Smooth muscle cell (in vitro differentiated cells): Measurements from ENCODE around the gene ZNF583. TPM values are rescaled to one million over a fixed set of nuclear protein-coding genes. Genes with fewer than 3 reads are reported as not detected.

Experiments used
- DNase-seq: peaks from one replicate; lab custom pipeline; 2025; ENCODE audit not compliant: unreplicated experiment; lab: John Stamatoyannopoulos, UW
- H2AFZ ChIP-seq: fragments of 200-600 bp; sonication (generic); 2 replicates; pipeline ENCODE4 v1.6.0; 2016; ENCODE audit warnings: antibody characterized with exemption, low read depth, mild to moderate bottlenecking
- H3F3A ChIP-seq: fragments of 200-600 bp; sonication (generic); 2 replicates; pipeline ENCODE4 v1.6.0; 2017; ENCODE audit warnings: antibody characterized with exemption, low read depth
- H3K27ac ChIP-seq: fragments of 200-600 bp; sonication (generic); 2 replicates; pipeline ENCODE4 v1.5.1; 2016; ENCODE audit warnings: low read depth, mild to moderate bottlenecking
- H3K27me3 ChIP-seq: fragments of 200-600 bp; sonication (generic); 2 replicates; pipeline ENCODE4 v1.6.1; 2016; ENCODE audit warnings: low read depth, mild to moderate bottlenecking
- H3K36me3 ChIP-seq: fragments of 200-600 bp; sonication (generic); 2 replicates; pipeline ENCODE4 v1.5.1; 2016; ENCODE audit warnings: low read depth
- H3K4me1 ChIP-seq: fragments of 200-600 bp; sonication (generic); 2 replicates; pipeline ENCODE4 v1.5.1; 2016; ENCODE audit warnings: low read depth
- H3K4me2 ChIP-seq: fragments of 200-600 bp; sonication (generic); 2 replicates; pipeline ENCODE4 v1.6.0; 2016; ENCODE audit warnings: mild to moderate bottlenecking
- H3K4me3 ChIP-seq: fragments of 200-600 bp; sonication (generic); 2 replicates; pipeline ENCODE4 v1.5.1; 2016; ENCODE audit warnings: mild to moderate bottlenecking
- H3K79me2 ChIP-seq: fragments of 200-600 bp; sonication (generic); 2 replicates; pipeline ENCODE4 v1.6.0; 2016; ENCODE audit warnings: low read depth, mild to moderate bottlenecking
- H3K9ac ChIP-seq: fragments of 200-600 bp; sonication (generic); 2 replicates; pipeline ENCODE4 v1.6.0; 2016; ENCODE audit warnings: low read depth
- H3K9me3 ChIP-seq: fragments of 200-600 bp; sonication (generic); replicated peaks from 2 replicates; pipeline ENCODE4 v1.5.1; 2016; ENCODE audit warnings: low read depth
- H4K20me1 ChIP-seq: fragments of 200-600 bp; sonication (generic); 2 replicates; pipeline ENCODE4 v1.6.0; 2016; ENCODE audit warnings: low read depth
- CTCF ChIP-seq: fragments of 200-600 bp; sonication (generic); IDR thresholded peaks from 2 replicates; pipeline ENCODE4 v1.5.1; 2017; ENCODE audit warnings: borderline replicate concordance, mild to moderate bottlenecking, antibody characterized with exemption; ENCODE audit not compliant: insufficient read depth, poor library complexity, severe bottlenecking
- WGBS: methylation state at CpG from one replicate; pipeline ENCODE4 v1.1.7; 2016; ENCODE audit warnings: low lambda C conversion rate; 5-methylcytosine and 5-hydroxymethylcytosine counted together
- polyA plus RNA-seq: library from polyadenylated mRNA; unstranded; fragments of >200 nt; fragmentation: Nextera tagmentation; extraction: Ambion mirVana; gene quantifications from 2 replicates; pipeline ENCODE4 v1.2.1, GENCODE V29; 2016
- total RNA-seq: library from RNA; depleted of rRNA; stranded (reverse); fragments of >200 nt; gene quantifications from 2 replicates; pipeline ENCODE4 v1.2.3, GENCODE V29; 2014

Gene ZNF583
- total and polyA plus RNA-seq, 2 experiments from 2014 or later, result 5.2 to 5.5 TPM

GRCh38 chr19:56423985-56424353 is 19.8 kb downstream of the ZNF583 start:
- Histone ChIP-seq H3K79me2 (no peaks in the 10 kb centered on the region), H3K27me3 (no peaks in the 10 kb centered on the region), H3F3A (peaks cover 12% of the 10 kb centered on the region), H3K9me3 (peaks cover 98% of the 10 kb centered on the region), H4K20me1 (no peaks in the 10 kb centered on the region), H3K9ac (no peak overlapping the region), H3K4me2 (no peak overlapping the region), H3K4me3 (no peak overlapping the region), H2AFZ (no peak overlapping the region), H3K4me1 (no peaks in the 10 kb centered on the region), H3K27ac (no peak overlapping the region), H3K36me3 (peaks cover 56% of the 10 kb centered on the region)
- no peak for DNase-seq
- no peak for TF ChIP-seq CTCF
- 83% methylated on average over 1 of the region's 1 CpG for WGBS

GRCh38 chr19:56441206-56441792 is 37.2 kb downstream of the ZNF583 start:
- DNase-seq, result no peak
- no peak for TF ChIP-seq CTCF
- WGBS, result 83% methylated on average over 8 of the region's 8 CpGs
- Histone ChIP-seq H3K4me1 (no peaks in the 10 kb centered on the region), H3K9me3 (peaks cover 68% of the 10 kb centered on the region), H4K20me1 (no peaks in the 10 kb centered on the region), H2AFZ (no peak overlapping the region), H3F3A (no peaks in the 10 kb centered on the region), H3K79me2 (no peaks in the 10 kb centered on the region), H3K27me3 (no peaks in the 10 kb centered on the region), H3K27ac (no peak overlapping the region), H3K36me3 (peaks cover 11% of the 10 kb centered on the region), H3K4me3 (no peak overlapping the region), H3K4me2 (no peak overlapping the region), H3K9ac (no peak overlapping the region)

GRCh38 chr19:56474308-56474707 is 70.2 kb downstream of the ZNF583 start:
- Histone ChIP-seq H3K4me2 (no peak overlapping the region), H3K27me3 (no peaks in the 10 kb centered on the region), H3K4me1 (no peaks in the 10 kb centered on the region), H3K9ac (no peak overlapping the region), H4K20me1 (no peaks in the 10 kb centered on the region), H3F3A (no peaks in the 10 kb centered on the region), H3K79me2 (peaks cover 8% of the 10 kb centered on the region), H3K27ac (no peak overlapping the region), H3K9me3 (no peaks in the 10 kb centered on the region), H3K36me3 (peaks cover 7% of the 10 kb centered on the region), H2AFZ (no peak overlapping the region), H3K4me3 (no peak overlapping the region)
- DNase-seq, result no peak
- TF ChIP-seq CTCF, result no peak
- WGBS, result 77% methylated on average over 3 of the region's 3 CpGs

- no peak for DNase-seq
- 84% methylated on average over 10 of the region's 10 CpGs for WGBS
- Histone ChIP-seq H2AFZ (no peak overlapping the region), H3K4me3 (peak overlapping the region; percentile 65), H3K79me2 (peaks cover 23% of the 10 kb centered on the region), H3K9me3 (no peaks in the 10 kb centered on the region), H3K4me1 (no peaks in the 10 kb centered on the region), H3K4me2 (peak overlapping the region; percentile 84), H3K27ac (peak overlapping the region; percentile 91), H3F3A (no peaks in the 10 kb centered on the region), H3K27me3 (no peaks in the 10 kb centered on the region), H3K36me3 (peaks cover 7% of the 10 kb centered on the region), H4K20me1 (no peaks in the 10 kb centered on the region), H3K9ac (peak overlapping the region; percentile 52)
- TF ChIP-seq CTCF, result no peak
Observed at GRCh38 chr19:56476093-56476492, 72.0 kb downstream of the ZNF583 start.

Other genes with a start within 250 kb of the ZNF583 start
- not detected in 2 replicates for gene GALP, start 228.3 kb upstream of the ZNF583 start, total RNA-seq
- not detected in 2 replicates for gene GALP, start 228.3 kb upstream of the ZNF583 start, polyA plus RNA-seq
- gene ZSCAN5B, start 206.5 kb upstream of the ZNF583 start, total RNA-seq, result not detected in 2 replicates
- 0.19 TPM in 1 of 2 replicates, not detected in the other for gene ZSCAN5B, start 206.5 kb upstream of the ZNF583 start, polyA plus RNA-seq
- not detected in 2 replicates for gene ZSCAN5C, start 202.1 kb upstream of the ZNF583 start, total RNA-seq
- not detected in 2 replicates for gene ZSCAN5C, start 202.1 kb upstream of the ZNF583 start, polyA plus RNA-seq
- not detected in 2 replicates for gene EDDM13, start 131.6 kb upstream of the ZNF583 start, total RNA-seq
- gene EDDM13, start 131.6 kb upstream of the ZNF583 start, polyA plus RNA-seq, result 0.58 and 0.80 TPM in 2 replicates
- 4.7 and 7.4 TPM in 2 replicates for gene ZSCAN5A, start 89.5 kb upstream of the ZNF583 start, total RNA-seq
- gene ZSCAN5A, start 89.5 kb upstream of the ZNF583 start, polyA plus RNA-seq, result 5.3 and 11.0 TPM in 2 replicates
- 0.99 and 4.9 TPM in 2 replicates for gene ZNF582, start 10.8 kb upstream of the ZNF583 start, total RNA-seq
- 3.8 and 4.4 TPM in 2 replicates for gene ZNF582, start 10.8 kb upstream of the ZNF583 start, polyA plus RNA-seq
- 4.4 and 4.6 TPM in 2 replicates for gene ZNF667, start 73.0 kb downstream of the ZNF583 start, total RNA-seq
- 2.3 and 2.7 TPM in 2 replicates for gene ZNF667, start 73.0 kb downstream of the ZNF583 start, polyA plus RNA-seq
- 0.90 and 2.0 TPM in 2 replicates for gene ZNF471, start 103.5 kb downstream of the ZNF583 start, total RNA-seq
- 1.0 and 1.1 TPM in 2 replicates for gene ZNF471, start 103.5 kb downstream of the ZNF583 start, polyA plus RNA-seq
- 6.9 and 7.9 TPM in 2 replicates for gene ZFP28, start 134.6 kb downstream of the ZNF583 start, total RNA-seq
- gene ZFP28, start 134.6 kb downstream of the ZNF583 start, polyA plus RNA-seq, result 5.2 and 6.2 TPM in 2 replicates
- gene ZNF470, start 163.1 kb downstream of the ZNF583 start, total RNA-seq, result 2.5 and 2.6 TPM in 2 replicates
- 1.4 TPM in 2 replicates for gene ZNF470, start 163.1 kb downstream of the ZNF583 start, polyA plus RNA-seq
- gene ZNF71, start 191.0 kb downstream of the ZNF583 start, total RNA-seq, result 5.9 and 10.1 TPM in 2 replicates
- 11.2 and 11.6 TPM in 2 replicates for gene ZNF71, start 191.0 kb downstream of the ZNF583 start, polyA plus RNA-seq
- gene SMIM17, start 238.8 kb downstream of the ZNF583 start, total RNA-seq, result 0.63 and 1.7 TPM in 2 replicates
- gene SMIM17, start 238.8 kb downstream of the ZNF583 start, polyA plus RNA-seq, result 0.56 and 0.94 TPM in 2 replicates